Prostate gland (tissue), 2 donors: ENCODE results near the gene ERCC6. TPM values are rescaled to one million over a fixed set of nuclear protein-coding genes. Genes with fewer than 3 reads are reported as not detected.

Source experiments
- DNase-seq: peaks from one replicate; pipeline ENCODE4 v3.0.0-alpha.2; 2019; ENCODE audit warnings: low spot score
- H3K27ac ChIP-seq, 2 donors: fragments of 200-600 bp; sonication (generic); 2 replicates each; pipeline ENCODE4 v1.5.1; 2017 to 2019
- H3K27me3 ChIP-seq: fragments of 200-600 bp; sonication (generic); replicated peaks from 2 replicates; pipeline ENCODE4 v1.5.1; 2019; ENCODE audit not compliant: insufficient read depth
- H3K36me3 ChIP-seq, 2 donors: fragments of 200-600 bp; sonication (generic); 1 replicate in 1 of 2; 2 replicates in 1 of 2; pipeline versions ENCODE4 v1.5.1 to v1.8.1; 2017 to 2019
- H3K4me1 ChIP-seq: fragments of 200-600 bp; sonication (generic); replicated peaks from 2 replicates; pipeline ENCODE4 v1.5.1; 2019
- H3K4me3 ChIP-seq, 2 donors: fragments of 200-600 bp; sonication (generic); 2 replicates each; pipeline ENCODE4 v1.5.1; 2017 to 2019
- H3K9me3 ChIP-seq: fragments of 200-600 bp; sonication (generic); 2 replicates; pipeline ENCODE4 v1.5.1; 2017
- POLR2A ChIP-seq: fragments of 450-650 bp; IDR thresholded peaks from one replicate; pipeline ENCODE4 v1.6.1; 2016; ENCODE audit warnings: antibody characterized with exemption, mild to moderate bottlenecking
- POLR2AphosphoS5 ChIP-seq: sonication (generic); formaldehyde crosslinking; IDR thresholded peaks from one replicate; pipeline ENCODE4 v1.6.1; 2017; ENCODE audit warnings: antibody characterized with exemption
- WGBS: methylation state at CpG from one replicate; pipeline ENCODE4 v1.1.5; 2018; 5-methylcytosine and 5-hydroxymethylcytosine counted together
- intact Hi-C: fragments of 100-400 bp; cut with DNase I; formaldehyde crosslinking; loops from one replicate; pipeline ENCODE4 v1.14.2; 2022
- total RNA-seq, 2 donors: library from RNA; depleted of rRNA; stranded (reverse); fragments of >200 nt; gene quantifications; one replicate each; pipeline ENCODE4 v1.1.0, GENCODE V29; 2016
- TF ChIP-seq, protein P1 (sequence below), 4 experiments: fragments of 200-600 bp in 2 of 4; fragments of 450-650 bp in 2 of 4; sonication (generic) in 2 of 4; IDR thresholded peaks; 1 replicate in 3 of 4; 2 replicates in 1 of 4; pipeline ENCODE4 v1.5.1; 2016 to 2019; ENCODE audit warnings: antibody characterized with exemption in 4 of 4, mild to moderate bottlenecking in 2 of 4, moderate library complexity in 2 of 4

Gene ERCC6
- total RNA-seq, 2 donors from 2014 or later: 18.5 to 45.5 TPM

DNA sequence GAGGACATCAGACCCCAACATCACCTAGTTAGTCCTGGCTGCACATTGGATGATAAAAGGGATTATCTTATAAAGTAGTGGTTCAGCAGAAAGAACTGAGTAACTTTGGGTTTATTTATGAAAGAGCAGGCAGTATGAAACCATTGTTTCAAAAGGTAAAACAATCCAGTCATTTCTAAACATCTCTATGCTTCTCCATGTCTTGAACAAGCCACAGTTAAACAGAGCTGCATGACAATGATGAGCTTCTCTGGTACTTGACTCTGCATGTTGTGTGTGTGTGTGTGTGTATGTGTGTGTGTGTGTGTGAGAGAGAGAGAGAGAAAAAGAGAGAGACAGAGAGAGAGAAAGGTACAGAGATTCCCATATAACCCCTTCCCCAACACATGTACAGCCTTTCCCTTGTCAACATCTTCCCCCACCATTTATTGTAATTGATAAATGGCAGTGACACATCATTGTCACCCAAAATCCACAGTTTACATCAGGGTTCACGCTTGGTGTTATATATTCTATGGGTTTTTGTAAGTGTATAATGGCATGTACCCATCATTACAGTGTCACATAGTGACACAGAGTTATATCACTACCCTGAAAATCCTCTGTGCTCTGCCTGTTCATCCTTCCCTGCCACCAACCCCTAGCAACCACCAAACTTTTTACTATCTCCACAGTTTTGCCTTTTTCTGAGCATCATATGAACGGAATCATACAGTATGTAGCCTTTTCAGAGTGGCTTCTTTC lies 38.4 kb upstream of the ERCC6 start:
- intact Hi-C loops: no loop called here
- H3K36me3 ChIP-seq: no peaks in the 10 kb centered on the region
- 86% methylated on average over 2 of the region's 2 CpGs for WGBS
- no peak for DNase-seq
- no peak overlapping the region for H3K27ac ChIP-seq
- no peaks in the 10 kb centered on the region for H3K9me3 ChIP-seq
- H3K27me3 ChIP-seq: no peaks in the 10 kb centered on the region
- no peak for TF ChIP-seq POLR2AphosphoS5
- no peak for TF ChIP-seq POLR2A
- H3K4me3 ChIP-seq: no peak overlapping the region
- H3K4me1 ChIP-seq: no peaks in the 10 kb centered on the region

DNA sequence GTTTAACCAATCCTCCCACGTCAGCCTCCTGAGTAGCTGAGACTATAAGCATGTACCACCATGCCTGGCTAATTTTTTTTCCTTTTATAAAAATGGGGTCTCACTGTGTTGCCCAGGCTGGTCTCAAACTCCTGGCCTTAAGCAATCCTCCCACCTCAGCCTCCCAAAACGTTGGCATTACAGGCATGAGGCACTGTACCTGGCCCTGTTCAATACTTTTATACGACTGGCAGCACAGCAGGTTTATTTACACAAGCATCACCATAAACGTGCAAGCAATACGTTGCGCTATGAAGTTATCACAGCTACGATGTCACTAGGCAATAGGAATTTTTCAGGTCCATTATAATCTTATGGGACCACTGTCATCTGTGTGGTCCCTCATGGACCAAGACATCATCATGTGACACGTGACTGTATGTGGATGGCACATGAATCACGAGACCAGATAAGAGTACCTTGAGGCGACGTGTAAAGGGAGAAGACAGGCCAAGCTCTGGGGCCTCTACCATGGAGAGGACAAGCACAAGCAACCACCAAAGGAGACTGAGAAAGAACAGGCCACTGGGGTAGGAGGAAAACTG lies 36.7 kb upstream of the ERCC6 start:
- Histone ChIP-seq H3K36me3 (no peaks in the 10 kb centered on the region), H3K27ac (no peak overlapping the region), H3K9me3 (no peaks in the 10 kb centered on the region), H3K27me3 (no peaks in the 10 kb centered on the region), H3K4me3 (no peak overlapping the region), H3K4me1 (no peaks in the 10 kb centered on the region)
- intact Hi-C loops: no loop called here
- no peak for DNase-seq
- TF ChIP-seq, protein P1, sequence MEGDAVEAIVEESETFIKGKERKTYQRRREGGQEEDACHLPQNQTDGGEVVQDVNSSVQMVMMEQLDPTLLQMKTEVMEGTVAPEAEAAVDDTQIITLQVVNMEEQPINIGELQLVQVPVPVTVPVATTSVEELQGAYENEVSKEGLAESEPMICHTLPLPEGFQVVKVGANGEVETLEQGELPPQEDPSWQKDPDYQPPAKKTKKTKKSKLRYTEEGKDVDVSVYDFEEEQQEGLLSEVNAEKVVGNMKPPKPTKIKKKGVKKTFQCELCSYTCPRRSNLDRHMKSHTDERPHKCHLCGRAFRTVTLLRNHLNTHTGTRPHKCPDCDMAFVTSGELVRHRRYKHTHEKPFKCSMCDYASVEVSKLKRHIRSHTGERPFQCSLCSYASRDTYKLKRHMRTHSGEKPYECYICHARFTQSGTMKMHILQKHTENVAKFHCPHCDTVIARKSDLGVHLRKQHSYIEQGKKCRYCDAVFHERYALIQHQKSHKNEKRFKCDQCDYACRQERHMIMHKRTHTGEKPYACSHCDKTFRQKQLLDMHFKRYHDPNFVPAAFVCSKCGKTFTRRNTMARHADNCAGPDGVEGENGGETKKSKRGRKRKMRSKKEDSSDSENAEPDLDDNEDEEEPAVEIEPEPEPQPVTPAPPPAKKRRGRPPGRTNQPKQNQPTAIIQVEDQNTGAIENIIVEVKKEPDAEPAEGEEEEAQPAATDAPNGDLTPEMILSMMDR (IDR thresholded peaks at IDR 0.05): no peak
- TF ChIP-seq POLR2AphosphoS5: no peak
- no peak for TF ChIP-seq POLR2A
- WGBS: 73% methylated on average over 11 of the region's 11 CpGs

DNA sequence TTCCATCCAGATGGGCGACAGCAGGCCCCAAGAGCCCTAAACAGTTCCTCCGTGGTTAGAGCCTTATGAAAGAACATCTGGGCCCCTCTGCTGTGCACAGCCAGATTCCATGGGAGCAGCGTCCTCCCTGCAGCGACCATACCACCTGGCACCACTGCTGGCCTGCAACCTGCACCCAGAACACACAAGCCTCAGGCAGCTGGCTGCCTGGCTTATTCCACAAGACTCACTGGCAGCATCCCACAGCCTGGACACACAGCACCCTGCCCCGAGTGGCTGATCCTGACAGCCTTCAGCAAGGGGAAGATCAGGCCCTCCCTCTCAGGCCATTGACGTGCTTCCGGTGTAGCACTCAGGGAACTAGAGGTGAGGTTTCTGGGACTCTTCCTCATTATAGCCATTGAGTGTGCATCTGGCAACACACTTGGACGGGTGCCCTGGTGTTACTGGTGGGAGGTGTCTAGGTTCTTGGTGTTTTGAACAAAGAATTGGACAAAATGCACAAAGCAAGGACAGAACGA lies 33.7 kb upstream of the ERCC6 start:
- 69% methylated on average over 9 of the region's 9 CpGs for WGBS
- H3K4me3 ChIP-seq: no peak overlapping the region
- no peaks in the 10 kb centered on the region for H3K36me3 ChIP-seq
- no peaks in the 10 kb centered on the region for H3K9me3 ChIP-seq
- H3K4me1 ChIP-seq: no peaks in the 10 kb centered on the region
- intact Hi-C loops: no loop called here
- TF ChIP-seq, protein P1 (IDR thresholded peaks at IDR 0.05): no peak
- TF ChIP-seq POLR2A (no peak), POLR2AphosphoS5 (no peak)
- no peak for DNase-seq
- no peak overlapping the region for H3K27ac ChIP-seq
- no peaks in the 10 kb centered on the region for H3K27me3 ChIP-seq

DNA sequence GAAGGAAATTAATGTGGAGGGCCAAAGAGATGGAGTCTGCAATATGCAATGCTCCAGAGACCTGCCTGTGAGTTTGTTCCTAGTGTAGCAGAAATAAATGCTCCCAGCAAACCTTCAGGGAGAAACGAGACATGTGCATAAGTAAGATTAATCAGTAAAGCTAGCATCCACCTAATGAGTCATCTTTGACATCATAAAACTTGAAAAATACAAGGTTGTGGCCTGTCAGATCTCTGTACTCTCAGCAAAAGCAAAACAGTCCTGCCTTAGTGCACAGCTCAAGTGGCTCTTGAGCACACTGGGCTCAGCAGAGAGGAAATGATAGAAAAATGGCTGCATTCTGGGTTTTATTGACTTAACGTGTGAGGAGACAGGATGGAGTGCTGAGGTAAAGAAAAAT lies 32.5 kb upstream of the ERCC6 start:
- Histone ChIP-seq H3K4me3 (no peak overlapping the region), H3K36me3 (no peaks in the 10 kb centered on the region), H3K27me3 (no peaks in the 10 kb centered on the region), H3K27ac (no peak overlapping the region), H3K9me3 (no peaks in the 10 kb centered on the region), H3K4me1 (no peaks in the 10 kb centered on the region)
- no peak for TF ChIP-seq POLR2A
- TF ChIP-seq POLR2AphosphoS5: no peak
- TF ChIP-seq, protein P1 (IDR thresholded peaks at IDR 0.05): no peak
- WGBS: 13% methylated on average over 2 of the region's 2 CpGs
- intact Hi-C loops: no loop called here
- no peak for DNase-seq

DNA sequence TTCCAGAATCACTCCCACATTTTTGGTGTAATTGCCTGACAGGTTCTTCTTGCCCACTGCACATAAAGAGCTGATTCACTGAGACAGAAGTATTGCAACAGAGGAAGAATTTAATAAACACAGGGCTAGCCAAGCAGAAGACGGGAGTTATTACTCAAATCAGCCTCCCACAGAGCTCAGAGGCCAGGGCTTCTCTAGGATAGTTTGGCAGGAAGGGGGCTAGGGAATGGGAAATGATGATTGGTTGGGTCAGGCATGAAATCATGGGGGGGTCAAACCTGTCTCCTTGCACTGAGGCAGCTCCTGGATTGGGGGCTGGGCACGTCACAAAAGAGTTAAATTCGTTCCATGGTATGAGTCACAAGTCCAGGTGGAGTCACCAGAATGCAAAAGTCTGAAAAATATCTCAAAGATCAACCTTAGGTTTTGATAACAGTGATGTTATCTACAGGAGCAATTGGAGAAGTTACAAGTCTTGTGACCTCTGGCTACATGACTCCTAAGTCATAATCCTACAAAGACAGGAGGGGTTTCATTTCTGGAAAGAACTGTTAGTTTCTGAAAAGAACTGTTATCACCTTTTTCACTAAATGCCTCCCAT lies 30.2 kb upstream of the ERCC6 start:
- intact Hi-C loops: no loop called here
- no peaks in the 10 kb centered on the region for H3K4me1 ChIP-seq
- no peaks in the 10 kb centered on the region for H3K36me3 ChIP-seq
- no peak overlapping the region for H3K4me3 ChIP-seq
- no peak overlapping the region for H3K27ac ChIP-seq
- no peak for DNase-seq
- no peaks in the 10 kb centered on the region for H3K9me3 ChIP-seq
- H3K27me3 ChIP-seq: no peaks in the 10 kb centered on the region
- TF ChIP-seq, protein P1 (IDR thresholded peaks at IDR 0.05): no peak
- TF ChIP-seq POLR2A: no peak
- TF ChIP-seq POLR2AphosphoS5: no peak
- 78% methylated on average over 3 of the region's 3 CpGs for WGBS
